NCI-H345 treated with DMSO at 0.1 percent for 48 hours (cell line): ENCODE data around the gene TMEM164.
A peak's percentile ranks its signal among the peaks of the same experiment; 100 is the strongest.

Source experiments
- DNase-seq: peaks from one replicate; lab custom pipeline; 2025; ENCODE audit not compliant: unreplicated experiment; lab: John Stamatoyannopoulos, UW

Gene TMEM164

GRCh38 chrX:110036162-110037033 is 33.5 kb downstream of the TMEM164 start:
- DNase-seq = no peak

GRCh38 chrX:110037178-110037577 is 34.3 kb downstream of the TMEM164 start:
- DNase-seq = no peak

GRCh38 chrX:110038900-110039299 is 36.0 kb downstream of the TMEM164 start:
- no peak for DNase-seq

DNA sequence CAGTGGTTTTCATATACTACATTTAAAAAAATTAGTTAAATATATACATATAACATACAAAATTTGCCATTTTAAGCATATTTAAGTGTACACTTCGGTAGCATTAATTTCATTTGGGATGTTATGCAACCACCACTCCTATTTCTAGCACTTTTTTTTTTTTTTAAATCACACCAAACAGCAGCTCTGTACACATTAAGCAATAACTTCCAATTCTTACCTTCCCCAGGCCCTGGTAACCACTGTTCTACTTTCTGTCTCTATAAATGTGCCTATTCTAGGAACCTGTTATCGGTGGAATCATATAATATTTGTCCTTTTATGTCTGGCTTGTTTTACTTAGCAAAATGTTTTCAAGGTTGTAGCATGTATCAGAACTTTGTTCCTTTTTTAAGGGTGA is 39.1 kb downstream of the TMEM164 start:
- no peak for DNase-seq

DNA sequence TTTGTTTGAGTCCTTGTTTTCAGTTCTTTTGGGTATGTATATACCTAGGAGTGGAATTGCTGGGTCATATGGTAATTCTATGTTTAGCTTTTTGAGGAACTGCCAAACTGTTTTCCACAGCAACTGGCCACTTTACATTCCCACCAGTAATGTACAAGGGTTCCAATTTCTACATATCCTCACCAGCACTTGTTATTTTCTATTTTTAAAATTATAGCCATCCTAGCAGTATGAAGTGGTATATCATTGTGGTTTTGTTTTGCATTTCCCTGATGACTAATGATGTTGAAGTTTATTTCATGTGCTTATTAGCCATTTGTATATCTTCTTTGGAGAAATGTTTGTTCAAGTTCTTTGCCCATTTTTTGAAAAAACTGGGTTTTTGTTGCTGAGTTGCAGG is 39.6 kb downstream of the TMEM164 start:
- no peak for DNase-seq

- DNase-seq = no peak
Observed at GRCh38 chrX:110043506-110043905, 40.6 kb downstream of the TMEM164 start.

- DNase-seq = no peak
Observed at GRCh38 chrX:110044346-110045249, 41.7 kb downstream of the TMEM164 start.

DNA sequence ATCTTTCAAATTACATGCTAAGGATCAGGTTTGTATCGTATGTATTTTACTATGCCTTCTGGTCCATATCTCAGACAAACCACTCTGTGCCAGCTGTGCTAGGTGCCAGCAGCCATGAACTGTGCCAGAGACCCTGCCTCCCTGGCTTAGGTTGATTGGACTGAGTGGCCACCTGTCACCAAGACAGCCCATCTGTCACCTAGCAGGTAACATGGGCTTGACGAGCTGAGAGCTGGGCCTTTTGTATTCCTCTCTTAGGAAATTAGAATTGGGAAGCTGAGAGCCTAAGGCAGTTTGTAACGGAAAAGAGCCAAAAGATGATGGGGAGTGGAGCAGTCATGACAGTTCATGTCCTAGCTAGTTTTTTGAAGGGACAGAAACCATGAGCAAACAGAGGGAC is 42.5 kb downstream of the TMEM164 start:
- peak; percentile 21 for DNase-seq

GRCh38 chrX:110046001-110046400 is 43.1 kb downstream of the TMEM164 start:
- peak; percentile 86 for DNase-seq

DNA sequence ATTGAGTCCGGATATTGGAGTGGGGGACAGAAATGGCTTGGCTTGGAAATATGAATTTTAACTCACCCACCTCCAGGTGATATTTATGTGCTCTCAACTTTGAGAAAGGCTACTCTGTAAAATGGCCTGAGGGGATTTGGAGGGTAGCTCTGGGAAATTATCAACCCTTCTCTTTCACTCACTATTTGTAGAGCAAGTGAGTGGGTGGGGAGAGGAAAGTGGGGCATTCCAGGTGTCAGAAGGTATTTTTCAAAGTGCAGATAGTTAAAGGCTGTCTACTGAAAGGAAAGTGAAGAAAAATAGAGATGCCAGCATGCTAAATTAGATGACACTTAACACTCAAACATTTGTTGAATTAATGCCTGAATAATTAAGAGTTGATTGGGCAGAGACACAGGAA is 44.1 kb downstream of the TMEM164 start:
- DNase-seq = no peak

DNA sequence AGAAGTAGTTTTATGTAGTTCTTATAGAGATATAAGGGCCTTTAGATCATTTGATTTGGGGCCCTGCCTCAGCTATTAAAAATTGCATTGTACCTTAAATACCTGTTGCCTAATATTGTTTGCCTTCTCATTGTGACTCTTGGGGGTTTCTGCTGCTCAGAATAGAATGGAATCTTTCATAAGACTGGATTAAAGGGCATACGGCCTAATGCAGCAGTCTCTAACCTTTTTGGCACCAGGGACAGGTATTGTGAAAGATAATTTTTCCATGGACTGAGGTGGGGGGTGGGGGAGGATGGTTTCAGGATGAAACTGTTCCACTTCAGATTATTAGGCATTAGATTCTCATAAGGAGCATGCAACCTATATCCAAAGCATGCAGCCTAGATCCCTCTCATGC is 46.2 kb downstream of the TMEM164 start:
- no peak for DNase-seq

GRCh38 chrX:110050386-110050785 is 47.5 kb downstream of the TMEM164 start:
- DNase-seq = no peak

DNA sequence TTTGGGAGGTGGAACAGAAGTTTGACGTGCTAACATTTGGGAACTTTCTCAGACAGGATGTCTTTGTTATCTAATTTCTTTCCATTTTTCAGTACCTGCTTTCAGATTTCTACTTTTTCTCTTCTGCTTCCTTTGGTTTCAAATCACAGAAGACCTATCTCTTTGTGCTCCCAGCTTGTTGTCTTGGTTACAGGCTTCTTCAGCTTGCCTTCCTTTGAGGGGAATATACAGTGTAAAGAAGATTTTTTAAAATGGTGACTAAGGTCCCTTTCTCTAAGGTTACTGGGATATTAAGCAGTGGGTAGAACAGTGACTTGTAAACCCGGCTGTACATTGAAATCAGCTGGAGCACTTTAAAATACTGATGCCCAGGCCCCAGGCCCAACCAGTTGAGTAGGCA is 48.0 kb downstream of the TMEM164 start:
- no peak for DNase-seq

DNA sequence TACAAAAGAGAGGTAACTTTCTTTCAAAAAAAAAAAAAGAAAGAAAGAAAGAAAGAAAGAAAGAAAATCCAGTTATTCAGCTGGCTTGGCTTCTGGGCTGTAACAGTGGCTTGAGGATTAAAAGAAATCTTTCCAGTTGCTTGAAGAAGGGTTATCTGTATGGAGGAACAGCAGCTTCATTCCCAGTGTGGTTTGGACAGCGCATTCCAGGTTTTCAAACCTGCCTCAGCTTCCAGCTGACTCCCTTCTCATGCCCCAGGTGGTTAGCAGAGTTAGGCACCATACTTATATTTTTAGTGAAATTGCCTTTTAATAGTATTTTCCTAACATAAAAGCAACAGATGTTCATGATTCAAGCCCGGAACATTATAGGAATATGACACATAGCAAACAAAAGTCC is 48.6 kb downstream of the TMEM164 start:
- no peak for DNase-seq

DNA sequence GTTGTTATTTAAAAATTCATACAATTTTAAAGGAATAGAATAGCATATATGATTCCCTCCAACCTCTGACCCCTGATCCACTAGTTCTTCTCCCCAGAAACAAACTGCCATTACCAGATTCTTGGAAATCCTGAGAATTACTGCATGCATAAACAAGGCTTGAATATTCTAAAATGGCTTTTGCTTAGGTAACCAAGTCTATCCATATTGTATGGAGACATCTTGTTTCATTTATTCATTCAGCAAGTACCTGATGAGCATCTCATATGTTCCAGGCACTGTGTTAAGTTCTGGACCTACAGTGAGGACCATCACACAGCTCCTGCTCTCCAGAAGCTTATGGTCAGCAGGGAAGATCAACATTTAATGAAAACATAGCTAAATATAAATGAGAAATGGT is 49.4 kb downstream of the TMEM164 start:
- no peak for DNase-seq

GRCh38 chrX:110053453-110053852 is 50.5 kb downstream of the TMEM164 start:
- DNase-seq = no peak

GRCh38 chrX:110055616-110056015 is 52.7 kb downstream of the TMEM164 start:
- DNase-seq = no peak

DNA sequence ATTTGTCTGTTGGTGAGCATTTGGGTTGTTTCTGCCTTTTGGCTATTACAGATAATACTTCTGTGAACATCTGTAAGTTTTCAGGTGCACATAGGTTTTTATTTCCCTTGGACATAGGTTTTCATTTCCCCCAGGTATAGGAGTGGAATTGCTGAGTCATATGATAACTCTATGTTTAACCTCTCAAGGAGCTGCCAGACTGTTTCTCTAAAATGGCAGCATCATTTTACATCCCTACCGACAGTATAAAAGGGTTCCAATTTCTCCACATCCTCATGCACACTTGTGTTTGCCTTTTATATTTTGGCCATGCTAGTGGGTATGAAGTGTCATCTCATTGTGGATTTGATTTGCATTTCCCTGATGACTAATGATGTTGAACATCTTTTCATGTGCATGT is 53.5 kb downstream of the TMEM164 start:
- peak; percentile 10 for DNase-seq

- no peak for DNase-seq
Observed at GRCh38 chrX:110059410-110059809, 56.5 kb downstream of the TMEM164 start.

- DNase-seq = no peak
Observed at GRCh38 chrX:110060317-110060716, 57.4 kb downstream of the TMEM164 start.

DNA sequence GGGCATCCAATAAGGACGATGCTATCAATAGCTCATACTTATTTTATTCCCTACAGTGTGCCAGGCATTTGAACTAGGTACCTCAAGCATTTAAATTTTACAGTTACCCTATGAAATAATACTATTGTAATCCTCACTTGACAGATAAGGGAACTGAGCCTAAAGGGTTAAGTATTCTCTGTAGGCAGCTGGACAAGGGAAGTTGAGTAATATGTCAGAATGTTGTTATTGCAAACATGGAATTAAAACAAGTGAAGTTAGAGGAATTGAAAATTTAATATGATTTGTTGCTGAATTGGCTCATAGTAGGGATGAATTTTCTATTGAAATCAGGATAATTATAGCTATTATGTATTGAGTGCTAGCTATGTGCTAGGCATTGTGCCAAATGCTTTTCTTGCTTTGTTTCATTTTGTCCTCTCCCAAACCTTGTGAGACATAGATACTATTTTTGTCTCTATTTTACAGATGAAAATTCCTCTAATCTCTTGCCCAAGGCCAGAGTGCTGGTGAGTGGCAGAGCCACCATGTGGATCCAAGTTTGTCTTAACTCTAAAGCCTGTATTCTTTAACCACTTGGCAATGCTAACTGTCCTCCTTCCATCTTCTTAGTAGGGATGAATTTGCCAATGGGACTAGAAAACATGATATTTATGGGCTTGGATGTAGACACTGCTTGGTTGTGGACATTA is 58.1 kb downstream of the TMEM164 start:
- DNase-seq = no peak
